Erythroblast (primary cell): ENCODE data around the gene ARMC12.

Source experiments
- GATA1 ChIP-seq: IDR thresholded peaks from 2 replicates; pipeline ENCODE4 v1.6.1; 2011; ENCODE audit warnings: low read depth, mild to moderate bottlenecking, control low read depth, low read length, moderate library complexity
- POLR2A ChIP-seq: IDR thresholded peaks from 2 replicates; pipeline ENCODE4 v1.6.1; 2011; ENCODE audit warnings: mild to moderate bottlenecking, low read length

GRCh38 chr6:35750557-35750956, 13.7 kb downstream of the ARMC12 start:
- TF ChIP-seq POLR2A: no peak
- no peak for TF ChIP-seq GATA1
